Testis (tissue), 2 donors: ENCODE data around the gene VRK1.

Source experiments
- POLR2A ChIP-seq: fragments of 450-650 bp; IDR thresholded peaks from one replicate; pipeline ENCODE4 v1.6.1; 2017; ENCODE audit warnings: antibody characterized with exemption, mild to moderate bottlenecking, moderate library complexity
- TF ChIP-seq, protein P1 (sequence below), 3 experiments: fragments of 450-650 bp in 2 of 3; fragments of 200-600 bp in 1 of 3; sonication (generic) in 1 of 3; IDR thresholded peaks; one replicate each; pipeline ENCODE4 v1.5.1; 2016 to 2019; ENCODE audit warnings: antibody characterized with exemption in 3 of 3, mild to moderate bottlenecking in 2 of 3, moderate library complexity in 1 of 3

- TF ChIP-seq, protein P1, sequence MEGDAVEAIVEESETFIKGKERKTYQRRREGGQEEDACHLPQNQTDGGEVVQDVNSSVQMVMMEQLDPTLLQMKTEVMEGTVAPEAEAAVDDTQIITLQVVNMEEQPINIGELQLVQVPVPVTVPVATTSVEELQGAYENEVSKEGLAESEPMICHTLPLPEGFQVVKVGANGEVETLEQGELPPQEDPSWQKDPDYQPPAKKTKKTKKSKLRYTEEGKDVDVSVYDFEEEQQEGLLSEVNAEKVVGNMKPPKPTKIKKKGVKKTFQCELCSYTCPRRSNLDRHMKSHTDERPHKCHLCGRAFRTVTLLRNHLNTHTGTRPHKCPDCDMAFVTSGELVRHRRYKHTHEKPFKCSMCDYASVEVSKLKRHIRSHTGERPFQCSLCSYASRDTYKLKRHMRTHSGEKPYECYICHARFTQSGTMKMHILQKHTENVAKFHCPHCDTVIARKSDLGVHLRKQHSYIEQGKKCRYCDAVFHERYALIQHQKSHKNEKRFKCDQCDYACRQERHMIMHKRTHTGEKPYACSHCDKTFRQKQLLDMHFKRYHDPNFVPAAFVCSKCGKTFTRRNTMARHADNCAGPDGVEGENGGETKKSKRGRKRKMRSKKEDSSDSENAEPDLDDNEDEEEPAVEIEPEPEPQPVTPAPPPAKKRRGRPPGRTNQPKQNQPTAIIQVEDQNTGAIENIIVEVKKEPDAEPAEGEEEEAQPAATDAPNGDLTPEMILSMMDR (IDR thresholded peaks at IDR 0.05), result no peak
- no peak for TF ChIP-seq POLR2A
These were observed 7.0 kb upstream of the VRK1 start for GRCh38 chr14:96790186-96790585.
